Endothelial cell of umbilical vein (primary cell): ENCODE results near the gene PRRX2. TPM values are rescaled to one million over a fixed set of nuclear protein-coding genes. Genes with fewer than 3 reads are reported as not detected.

Experiments
- BruUV-seq: library from RNA; stranded (reverse); fragments of 400-500 nt; replicated peaks from 2 replicates; lab custom pipeline; 2021; lab: Mats Ljungman, UMichigan
- CTCF ChIA-PET: fragments of 300-600, 350-600 bp; sonication (Branson Sonifier 250); formaldehyde crosslinking; loops from one replicate; lab custom pipeline; 2021; ENCODE audit warnings: antibody characterized with exemption, inconsistent platforms; lab: Charles Lee
- POLR2A ChIA-PET: fragments of 300-600, 350-600 bp; sonication (Branson Sonifier 250); formaldehyde crosslinking; loops from one replicate; lab custom pipeline; 2021; ENCODE audit warnings: antibody characterized with exemption, inconsistent platforms; lab: Charles Lee
- DNase-seq: peaks from one replicate; pipeline ENCODE4 v3.0.0-alpha.2; 2011; ENCODE audit warnings: low read depth, low spot score
- FAIRE-seq: peaks from 2 replicates; lab custom pipeline; 2011; peaks lifted over from hg19 to GRCh38; lab: Jason Lieb, UNC
- H2AFZ ChIP-seq: 2 replicates; pipeline ENCODE4 v1.6.0; 2012; ENCODE audit warnings: low read depth, low read length, control low read depth, inconsistent platforms
- H3K27ac ChIP-seq: 2 replicates; pipeline ENCODE4 v1.5.1; 2011; ENCODE audit warnings: low read depth, mild to moderate bottlenecking, control low read depth, low read length, moderate library complexity; ENCODE audit not compliant: insufficient read depth
- H3K27me3 ChIP-seq, 2 experiments: 2 replicates each; pipeline versions ENCODE4 v1.6.0 to v1.6.1; 2011; ENCODE audit warnings: low read length in 2 of 2, mixed read lengths in 1 of 2; ENCODE audit not compliant: control insufficient read depth in 2 of 2, insufficient read depth in 2 of 2
- H3K36me3 ChIP-seq, 2 experiments: 2 replicates in 1 of 2; 3 replicates in 1 of 2; pipeline ENCODE4 v1.5.1; 2011; ENCODE audit warnings: low read length in 2 of 2, mild to moderate bottlenecking in 1 of 2, moderate library complexity in 1 of 2; ENCODE audit not compliant: control insufficient read depth in 2 of 2, insufficient read depth in 2 of 2; ENCODE audit errors: extremely low read depth in 1 of 2
- H3K4me1 ChIP-seq: 3 replicates; pipeline ENCODE4 v1.5.1; 2011; ENCODE audit warnings: mild to moderate bottlenecking, low read length; ENCODE audit not compliant: control insufficient read depth, insufficient read depth; ENCODE audit errors: extremely low read depth
- H3K4me2 ChIP-seq: 2 replicates; pipeline ENCODE4 v1.6.1; 2011; ENCODE audit warnings: low read length, control low read depth, mixed read lengths; ENCODE audit not compliant: insufficient read depth
- H3K4me3 ChIP-seq, 3 experiments: fragments of 200-600 bp in 1 of 3; sonication (generic), shearing (Covaris generic) in 1 of 3; replicated peaks in 1 of 3; 2 replicates each; pipeline ENCODE4 v1.5.1; 2011 to 2016; ENCODE audit warnings: control low read depth in 3 of 3, low read length in 3 of 3, mild to moderate bottlenecking in 2 of 3, inconsistent platforms in 1 of 3, low read depth in 1 of 3, moderate library complexity in 1 of 3; ENCODE audit not compliant: insufficient read depth in 1 of 3
- H3K79me2 ChIP-seq: 2 replicates; pipeline ENCODE4 v1.6.0; 2012; ENCODE audit warnings: low read length, inconsistent platforms; ENCODE audit not compliant: control insufficient read depth, insufficient read depth
- H3K9ac ChIP-seq: replicated peaks from 2 replicates; pipeline ENCODE3; 2011; ENCODE audit warnings: low read length, control low read depth; ENCODE audit not compliant: insufficient read depth; ENCODE audit errors: extremely low read depth
- H3K9me1 ChIP-seq: replicated peaks from 3 replicates; pipeline ENCODE4 v1.6.0; 2011; ENCODE audit warnings: mild to moderate bottlenecking, low read length; ENCODE audit not compliant: control insufficient read depth, insufficient read depth; ENCODE audit errors: extremely low read depth
- H3K9me3 ChIP-seq: replicated peaks from 2 replicates; pipeline ENCODE4 v1.5.1; 2012; ENCODE audit warnings: low read length, inconsistent platforms; ENCODE audit not compliant: control insufficient read depth, insufficient read depth
- H4K20me1 ChIP-seq: replicated peaks from 2 replicates; pipeline ENCODE3; 2011; ENCODE audit warnings: mild to moderate bottlenecking, low read length; ENCODE audit not compliant: control insufficient read depth, insufficient read depth; ENCODE audit errors: extremely low read depth
- EZH2 ChIP-seq: IDR thresholded peaks from 2 replicates; pipeline ENCODE4 v1.6.1; 2012; ENCODE audit warnings: borderline replicate concordance, low read depth, mild to moderate bottlenecking, moderate library complexity, low read length, inconsistent platforms; ENCODE audit not compliant: severe bottlenecking
- FOS ChIP-seq: IDR thresholded peaks from 2 replicates; pipeline ENCODE4 v1.6.1; 2011; ENCODE audit warnings: mild to moderate bottlenecking, low read length, moderate library complexity, borderline replicate concordance; ENCODE audit not compliant: insufficient read depth
- MAX ChIP-seq: IDR thresholded peaks from 2 replicates; pipeline ENCODE4 v1.6.1; 2011; ENCODE audit not compliant: insufficient read depth, insufficient read length
- MYC ChIP-seq: IDR thresholded peaks from one replicate; pipeline ENCODE4 v1.6.1; 2011; ENCODE audit warnings: mild to moderate bottlenecking, low read depth, low read length
- POLR2A ChIP-seq: IDR thresholded peaks from 2 replicates; pipeline ENCODE4 v1.6.1; 2012; ENCODE audit warnings: low read depth, mild to moderate bottlenecking, control low read depth, low read length
- dilution Hi-C: fragments of 300-500 bp; cut with MboI; formaldehyde crosslinking; loops from one replicate; pipeline ENCODE4 v1.15.0; 2019; ENCODE audit warnings: low sequenced_read_pairs; ENCODE audit not compliant: extremely low pct_ligation_motif_present
- intact Hi-C: fragments of 100-400 bp; cut with micrococcal nuclease; formaldehyde crosslinking; loops from one replicate; pipeline ENCODE4 v1.10.0; 2022
- polyA plus RNA-seq, 4 experiments: library from polyadenylated mRNA; depleted of rRNA in 3 of 4; stranded (reverse) in 3 of 4; unstranded in 1 of 4; fragments of >200 nt; gene quantifications; 2 replicates each; pipeline versions ENCODE4 v1.2.1 to v1.2.3, GENCODE V29; 2011 to 2012; ENCODE audit warnings: missing spikeins in 1 of 4
- total RNA-seq: library from RNA; stranded (reverse); gene quantifications from 2 replicates; pipeline ENCODE4 v1.2.3, GENCODE V29; 2021

Gene PRRX2
- total and polyA plus RNA-seq, 2 donors (not counting 3 experiments of a cell fraction or from before 2014, with no cell fraction given), result 0.19 to 0.77 TPM

GRCh38 chr9:129702589-129703520 lies 37.4 kb downstream of the PRRX2 start:
- Histone ChIP-seq H3K4me3 (no peak overlapping the region), H3K4me1 (peaks cover under 1% of the 10 kb centered on the region), H3K27me3 (peaks cover 0 to 9% of the 10 kb centered on the region in 2 experiments), H3K79me2 (no peaks in the 10 kb centered on the region), H3K9me1 (no peaks in the 10 kb centered on the region), H4K20me1 (no peaks in the 10 kb centered on the region), H3K36me3 (no peaks in the 10 kb centered on the region), H3K27ac (no peak overlapping the region), H3K4me2 (no peak overlapping the region), H2AFZ (no peak overlapping the region), H3K9ac (no peak overlapping the region), H3K9me3 (no peaks in the 10 kb centered on the region)
- POLR2A ChIA-PET, result no interaction called here
- intact Hi-C loops, result no loop called here
- FAIRE-seq (no peak), DNase-seq (no peak)
- CTCF ChIA-PET, result interaction anchor here (0.9 kb wide), 1 partner anchor 34 kb away, joined by 4 read pairs; no protein-coding TSS in a partner anchor
- BruUV-seq, result no TSS peak
- no peak for TF ChIP-seq FOS
- no peak for TF ChIP-seq EZH2
- TF ChIP-seq POLR2A, result no peak
- no peak for TF ChIP-seq MYC
- TF ChIP-seq MAX, result no peak
- dilution Hi-C loops, result no loop called here
